ENCODE results near the gene SNRPE.

Gene SNRPE

DNA sequence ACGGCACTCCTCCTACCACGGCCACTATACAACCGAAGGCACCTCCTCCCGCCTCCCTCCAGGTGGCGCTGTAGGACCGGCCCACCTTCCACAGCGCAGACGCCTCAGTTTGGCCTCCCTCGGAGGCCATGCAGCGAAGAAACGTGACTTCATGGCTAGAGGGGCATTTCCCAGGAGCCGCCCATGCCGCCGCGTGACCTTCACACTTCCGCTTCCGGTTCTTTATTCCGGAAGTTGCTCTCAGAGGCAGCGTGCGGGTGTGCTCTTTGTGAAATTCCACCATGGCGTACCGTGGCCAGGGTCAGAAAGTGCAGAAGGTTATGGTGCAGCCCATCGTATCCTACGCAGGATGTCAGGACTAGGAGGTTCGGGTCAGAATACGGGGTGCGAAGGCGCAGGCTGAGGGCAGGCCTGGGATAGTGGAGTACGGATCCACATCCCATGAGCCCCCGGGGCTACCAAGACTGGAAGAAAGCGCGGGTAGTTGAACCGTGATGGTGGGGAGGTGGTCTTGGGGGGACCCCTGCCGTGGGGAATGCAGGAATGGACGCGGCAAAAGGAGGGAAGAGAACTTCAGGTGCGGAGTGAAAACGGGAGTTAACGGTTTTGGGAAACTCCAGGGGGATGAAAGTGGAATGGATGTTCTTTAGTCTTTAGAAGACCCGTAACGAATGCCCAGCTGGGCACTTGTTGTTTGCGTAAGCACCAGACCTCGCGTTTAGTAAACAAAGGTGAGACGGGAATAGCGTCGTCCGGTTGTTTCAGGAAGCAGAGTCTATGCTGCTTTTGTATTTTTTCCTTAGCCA lies at the start of gene SNRPE:
Gene SNRPE (plus strand): TSS at position 221 of the 806 bp plus-strand sequence. CDS start 61 bp downstream, at position 282.
- peaks cover 18% of the 10 kb centered on the region for H3K4me1 ChIP-seq (ENCODE audit: insufficient read depth, low read length, poor library complexity, severe bottlenecking)
- peak within 1 kb of the TSS; percentile 74 for H2AFZ ChIP-seq (ENCODE audit: low read length)
- H3K9me2 ChIP-seq (replicated peaks; ENCODE audit: low read depth, low read length): no peaks in the 10 kb centered on the region
- H3F3A ChIP-seq (ENCODE audit: low read depth): 0 out of 2 replicates have a peak, but pooled peaks cover 2% of the 10 kb centered on the region
- peaks cover 35% of the 10 kb centered on the region for H4K20me1 ChIP-seq (ENCODE audit: insufficient read depth, low read length, poor library complexity, severe bottlenecking)
- H3K27me3 ChIP-seq (ENCODE audit: insufficient read depth, low read length, poor library complexity, severe bottlenecking): no peaks in the 10 kb centered on the region
- H3K4me3 ChIP-seq (ENCODE audit: low read length, poor library complexity, severe bottlenecking): peak within 1 kb of the TSS; percentile 94
- H3K9ac ChIP-seq (ENCODE audit: low read depth, low read length, poor library complexity, severe bottlenecking): peak within 1 kb of the TSS; percentile 88
- peaks cover 29% of the 10 kb centered on the region; the same call in 1 of the 2 replicates for H3K36me3 ChIP-seq (ENCODE audit: insufficient read depth, low read length)
- peak within 1 kb of the TSS; percentile 96 for H3K4me2 ChIP-seq (ENCODE audit: low read depth, low read length, poor library complexity, severe bottlenecking)
- H3K9me3 ChIP-seq (ENCODE audit: insufficient read depth, low read depth, low read length): no peaks in the 10 kb centered on the region
- TF ChIP-seq, protein P1, sequence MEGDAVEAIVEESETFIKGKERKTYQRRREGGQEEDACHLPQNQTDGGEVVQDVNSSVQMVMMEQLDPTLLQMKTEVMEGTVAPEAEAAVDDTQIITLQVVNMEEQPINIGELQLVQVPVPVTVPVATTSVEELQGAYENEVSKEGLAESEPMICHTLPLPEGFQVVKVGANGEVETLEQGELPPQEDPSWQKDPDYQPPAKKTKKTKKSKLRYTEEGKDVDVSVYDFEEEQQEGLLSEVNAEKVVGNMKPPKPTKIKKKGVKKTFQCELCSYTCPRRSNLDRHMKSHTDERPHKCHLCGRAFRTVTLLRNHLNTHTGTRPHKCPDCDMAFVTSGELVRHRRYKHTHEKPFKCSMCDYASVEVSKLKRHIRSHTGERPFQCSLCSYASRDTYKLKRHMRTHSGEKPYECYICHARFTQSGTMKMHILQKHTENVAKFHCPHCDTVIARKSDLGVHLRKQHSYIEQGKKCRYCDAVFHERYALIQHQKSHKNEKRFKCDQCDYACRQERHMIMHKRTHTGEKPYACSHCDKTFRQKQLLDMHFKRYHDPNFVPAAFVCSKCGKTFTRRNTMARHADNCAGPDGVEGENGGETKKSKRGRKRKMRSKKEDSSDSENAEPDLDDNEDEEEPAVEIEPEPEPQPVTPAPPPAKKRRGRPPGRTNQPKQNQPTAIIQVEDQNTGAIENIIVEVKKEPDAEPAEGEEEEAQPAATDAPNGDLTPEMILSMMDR (conservative IDR thresholded peaks at IDR 0.05; ENCODE audit: low read length): peak; percentile 77
- TF ChIP-seq EZH2phosphoT487 (IDR thresholded peaks at IDR 0.05; ENCODE audit: borderline replicate concordance): no peak
- peaks cover 50% of the 10 kb centered on the region for H3K79me2 ChIP-seq (ENCODE audit: insufficient read depth, low read length)

DNA sequence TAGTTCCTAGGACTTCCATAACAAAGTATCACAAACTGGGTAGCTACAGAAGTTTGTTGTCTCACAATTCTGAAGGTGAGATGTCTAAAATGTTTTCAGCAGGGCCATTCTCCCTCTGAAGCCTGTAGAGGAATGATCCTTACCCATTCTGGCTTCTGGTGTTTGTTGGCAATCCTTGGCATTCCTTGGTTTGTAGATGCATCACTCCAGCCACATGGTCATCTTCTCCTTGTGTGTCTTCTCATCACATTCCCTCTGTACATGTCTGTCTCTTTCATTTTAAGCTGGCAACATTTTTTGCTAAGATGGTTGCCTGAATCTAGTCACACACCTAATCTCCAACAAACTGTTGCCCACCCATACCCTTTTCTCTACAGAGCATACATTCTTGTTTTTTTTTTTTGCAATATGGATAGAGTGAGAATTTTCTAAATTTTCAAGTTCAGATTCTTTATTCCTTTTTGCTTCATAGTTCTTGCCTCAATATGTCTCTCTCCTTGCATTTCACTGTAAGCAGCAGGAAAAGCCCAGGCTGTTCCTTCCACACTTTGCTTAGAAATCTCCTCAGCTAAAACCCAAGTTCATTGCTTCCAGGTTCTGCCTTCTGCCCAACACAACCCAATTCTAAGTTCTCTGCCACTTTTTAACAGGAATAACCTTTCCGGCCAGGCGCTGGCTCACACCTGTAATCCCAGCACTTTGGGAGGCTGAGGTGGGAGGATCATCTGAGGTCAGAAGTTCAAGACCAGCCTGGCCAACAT lies 47.6 kb upstream of the SNRPE start:
- Histone ChIP-seq H3K4me1 (ENCODE audit: insufficient read depth, low read length, poor library complexity, severe bottlenecking) (no peaks in the 10 kb centered on the region), H3K36me3 (ENCODE audit: insufficient read depth, low read length) (peaks cover 36% of the 10 kb centered on the region; the same call in 1 of the 2 replicates), H3K9me3 (ENCODE audit: insufficient read depth, low read depth, low read length) (no peaks in the 10 kb centered on the region), H3K27me3 (ENCODE audit: insufficient read depth, low read length, poor library complexity, severe bottlenecking) (no peaks in the 10 kb centered on the region), H3F3A (ENCODE audit: low read depth) (no peaks in the 10 kb centered on the region), H2AFZ (ENCODE audit: low read length) (no peak overlapping the region), H3K4me3 (ENCODE audit: low read length, poor library complexity, severe bottlenecking) (no peak overlapping the region), H3K79me2 (ENCODE audit: insufficient read depth, low read length) (peaks cover 57% of the 10 kb centered on the region), H3K9ac (ENCODE audit: low read depth, low read length, poor library complexity, severe bottlenecking) (no peak overlapping the region), H4K20me1 (ENCODE audit: insufficient read depth, low read length, poor library complexity, severe bottlenecking) (peaks cover 41% of the 10 kb centered on the region), H3K4me2 (ENCODE audit: low read depth, low read length, poor library complexity, severe bottlenecking) (no peak overlapping the region), H3K9me2 (replicated peaks; ENCODE audit: low read depth, low read length) (no peaks in the 10 kb centered on the region)
- TF ChIP-seq EZH2phosphoT487 (IDR thresholded peaks at IDR 0.05; ENCODE audit: borderline replicate concordance): no peak
- TF ChIP-seq, protein P1 (conservative IDR thresholded peaks at IDR 0.05; ENCODE audit: low read length): no peak

DNA sequence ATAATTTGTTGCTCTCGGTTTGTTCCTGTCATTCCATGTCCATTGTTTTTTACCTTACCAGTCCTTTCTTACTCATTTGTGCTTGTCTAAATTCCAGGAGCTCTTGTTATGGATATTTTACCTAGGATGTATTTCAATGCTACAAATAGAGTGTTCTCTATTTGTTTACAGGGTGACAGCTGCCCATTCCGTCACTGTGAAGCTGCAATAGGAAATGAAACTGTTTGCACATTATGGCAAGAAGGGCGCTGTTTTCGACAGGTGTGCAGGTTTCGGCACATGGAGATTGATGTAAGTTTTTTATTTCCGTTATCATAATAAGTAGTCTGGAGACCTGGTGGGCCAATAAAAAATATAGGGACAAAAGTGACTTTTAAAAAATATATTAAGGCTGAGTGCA lies 43.0 kb upstream of the SNRPE start:
- peaks cover 39% of the 10 kb centered on the region for H3K79me2 ChIP-seq (ENCODE audit: insufficient read depth, low read length)
- no peak overlapping the region for H3K9ac ChIP-seq (ENCODE audit: low read depth, low read length, poor library complexity, severe bottlenecking)
- no peak overlapping the region for H3K4me2 ChIP-seq (ENCODE audit: low read depth, low read length, poor library complexity, severe bottlenecking)
- no peak overlapping the region for H3K4me3 ChIP-seq (ENCODE audit: low read length, poor library complexity, severe bottlenecking)
- H3K9me3 ChIP-seq (ENCODE audit: insufficient read depth, low read depth, low read length): no peaks in the 10 kb centered on the region
- H3F3A ChIP-seq (ENCODE audit: low read depth): no peaks in the 10 kb centered on the region
- no peaks in the 10 kb centered on the region for H3K9me2 ChIP-seq (replicated peaks; ENCODE audit: low read depth, low read length)
- no peak overlapping the region for H2AFZ ChIP-seq (ENCODE audit: low read length)
- H3K27me3 ChIP-seq (ENCODE audit: insufficient read depth, low read length, poor library complexity, severe bottlenecking): no peaks in the 10 kb centered on the region
- H3K36me3 ChIP-seq (ENCODE audit: insufficient read depth, low read length): peaks cover 75% of the 10 kb centered on the region
- peaks cover 42% of the 10 kb centered on the region for H4K20me1 ChIP-seq (ENCODE audit: insufficient read depth, low read length, poor library complexity, severe bottlenecking)
- H3K4me1 ChIP-seq (ENCODE audit: insufficient read depth, low read length, poor library complexity, severe bottlenecking): no peaks in the 10 kb centered on the region
- no peak for TF ChIP-seq EZH2phosphoT487 (IDR thresholded peaks at IDR 0.05; ENCODE audit: borderline replicate concordance)
- TF ChIP-seq, protein P1 (conservative IDR thresholded peaks at IDR 0.05; ENCODE audit: low read length): no peak

All from Loucy (cell line).